HG02571 (cell line): ENCODE results near the gene CGREF1.

Experiments
- ATAC-seq: cut with Tn5 transposase; IDR thresholded peaks from one replicate; pipeline ENCODE4 v1.9.1; 2021; ENCODE audit warnings: mild to moderate bottlenecking, moderate library complexity; ENCODE audit not compliant: unreplicated experiment

The CGREF1 gene

DNA sequence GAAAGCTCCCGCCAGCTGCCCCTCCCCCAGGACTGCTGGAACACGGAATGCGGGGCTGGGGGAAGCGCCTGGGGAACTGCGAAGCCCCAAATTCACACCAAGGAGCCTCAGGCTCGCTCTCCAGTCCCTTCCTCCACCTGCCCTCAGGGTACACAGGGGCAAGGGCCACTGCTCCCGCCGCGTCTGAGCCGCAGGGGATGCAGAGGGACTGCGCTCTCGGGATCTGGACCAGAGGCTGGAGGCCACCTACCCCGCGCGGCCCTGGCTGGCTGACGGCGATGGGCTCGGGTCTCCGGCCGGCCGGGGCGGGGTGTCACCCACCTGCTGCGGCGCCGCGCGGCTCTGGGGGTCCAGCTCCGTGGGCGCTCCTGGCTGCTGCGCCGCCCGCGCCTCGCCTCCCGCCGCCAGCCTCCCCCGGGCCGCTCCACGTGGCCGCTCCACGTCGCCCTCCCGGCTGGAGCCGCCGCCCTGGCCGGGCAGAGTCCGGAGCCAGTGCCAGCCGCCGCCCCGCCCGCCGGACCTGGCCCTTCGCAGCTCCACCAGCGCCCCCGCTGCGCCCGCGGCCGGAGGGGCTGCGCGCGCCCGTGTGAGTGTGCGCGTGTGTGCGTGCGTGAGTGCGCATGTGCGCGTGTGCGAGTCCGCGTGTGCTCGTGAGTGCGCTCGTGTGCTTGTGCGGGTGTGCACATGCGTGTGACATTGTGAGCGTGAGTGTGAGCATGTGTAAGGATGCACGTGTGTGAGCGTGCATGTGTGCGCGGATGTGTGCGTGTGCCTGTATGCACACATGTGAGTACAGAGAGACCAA is at the start of gene CGREF1:
Gene CGREF1 (minus strand): TSS at position 604 of the 805 bp plus-strand sequence. CDS start 14,762 bp downstream, outside the sequence.
- ATAC-seq: no peak

DNA sequence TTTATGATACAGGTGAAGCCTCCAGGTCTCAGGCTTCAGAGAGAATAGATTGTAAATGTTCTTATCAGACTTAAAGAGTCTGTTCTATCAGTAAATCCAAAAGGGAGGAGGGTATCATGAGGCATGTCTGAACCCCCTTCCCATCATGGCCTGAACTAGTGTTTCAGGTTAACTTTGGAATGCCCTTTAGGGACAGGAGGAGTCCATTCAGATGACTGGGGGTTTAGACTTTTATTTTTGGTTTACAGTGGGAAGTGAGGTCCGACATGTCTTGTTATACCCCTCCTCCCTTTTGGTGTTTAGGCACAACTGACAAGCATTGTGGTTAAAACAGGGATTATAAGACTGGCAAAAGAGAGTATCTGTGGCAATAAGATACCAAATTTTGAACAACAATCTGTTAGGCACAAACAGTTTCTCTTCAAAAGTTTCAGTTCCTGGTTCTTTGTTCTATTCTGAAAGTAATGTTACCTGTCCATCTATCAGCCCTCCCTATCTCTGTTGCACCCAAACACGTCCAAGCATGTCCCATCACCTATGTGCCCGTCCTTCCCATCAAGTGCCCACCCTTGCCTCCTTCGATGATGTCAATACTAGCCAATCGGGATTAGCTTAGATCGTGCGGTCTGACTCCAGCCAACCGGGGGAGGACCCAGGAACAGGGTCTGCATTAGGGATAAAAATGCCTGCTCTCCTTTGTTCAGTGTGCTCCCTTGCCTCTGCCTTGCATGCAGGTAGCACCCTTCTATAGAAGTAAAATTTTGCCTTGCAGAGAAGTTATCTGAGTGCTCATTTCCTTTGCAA is 46.2 kb upstream of the CGREF1 start:
- no peak for ATAC-seq

GRCh38 chr2:27162151-27163121 is 43.5 kb upstream of the CGREF1 start:
- ATAC-seq: no peak

DNA sequence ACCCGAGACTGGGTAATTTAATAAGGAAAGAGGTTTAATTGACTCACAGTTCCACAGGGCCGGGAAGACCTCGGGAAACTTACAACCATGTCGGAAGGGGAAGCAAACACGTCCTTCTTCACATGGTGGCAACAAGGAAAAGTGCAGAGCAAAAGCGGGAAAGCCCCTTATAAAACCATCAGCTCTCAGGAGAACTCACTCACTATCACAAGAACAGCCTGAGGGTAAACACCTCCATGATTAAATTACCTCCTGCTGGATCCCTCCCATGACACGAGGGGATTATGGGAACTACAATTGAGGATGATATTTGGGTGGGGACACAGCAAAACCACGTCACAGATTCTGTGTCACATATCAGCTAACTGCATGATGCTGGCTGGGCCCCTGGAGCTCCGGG is 41.3 kb upstream of the CGREF1 start:
- no peak for ATAC-seq

DNA sequence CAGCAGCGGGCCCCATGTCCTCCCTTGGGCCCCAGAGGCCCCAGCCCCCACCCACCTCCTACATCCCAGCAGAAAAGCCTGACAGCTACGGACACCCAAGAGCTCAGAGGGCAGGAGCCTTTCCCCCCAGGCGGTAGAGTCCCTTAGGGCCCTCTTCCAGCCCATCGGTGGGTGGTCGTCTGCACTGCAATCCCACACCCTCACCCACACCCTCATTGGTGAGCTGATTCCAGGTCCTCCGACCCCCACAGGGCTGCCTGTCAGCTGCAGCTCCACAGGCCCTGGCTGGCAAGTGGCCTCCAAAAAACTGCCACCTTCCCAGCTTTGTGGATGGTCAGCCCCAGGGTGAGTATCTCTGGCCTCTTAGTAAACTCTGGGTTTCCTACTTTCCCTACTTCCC is 40.3 kb upstream of the CGREF1 start:
- no peak for ATAC-seq

- no peak for ATAC-seq
These were observed 39.5 kb upstream of the CGREF1 start for GRCh38 chr2:27158468-27158867.

- no peak for ATAC-seq
These were observed 36.2 kb upstream of the CGREF1 start for GRCh38 chr2:27155069-27155520.

GRCh38 chr2:27154488-27154887 is 35.6 kb upstream of the CGREF1 start:
- ATAC-seq: no peak

DNA sequence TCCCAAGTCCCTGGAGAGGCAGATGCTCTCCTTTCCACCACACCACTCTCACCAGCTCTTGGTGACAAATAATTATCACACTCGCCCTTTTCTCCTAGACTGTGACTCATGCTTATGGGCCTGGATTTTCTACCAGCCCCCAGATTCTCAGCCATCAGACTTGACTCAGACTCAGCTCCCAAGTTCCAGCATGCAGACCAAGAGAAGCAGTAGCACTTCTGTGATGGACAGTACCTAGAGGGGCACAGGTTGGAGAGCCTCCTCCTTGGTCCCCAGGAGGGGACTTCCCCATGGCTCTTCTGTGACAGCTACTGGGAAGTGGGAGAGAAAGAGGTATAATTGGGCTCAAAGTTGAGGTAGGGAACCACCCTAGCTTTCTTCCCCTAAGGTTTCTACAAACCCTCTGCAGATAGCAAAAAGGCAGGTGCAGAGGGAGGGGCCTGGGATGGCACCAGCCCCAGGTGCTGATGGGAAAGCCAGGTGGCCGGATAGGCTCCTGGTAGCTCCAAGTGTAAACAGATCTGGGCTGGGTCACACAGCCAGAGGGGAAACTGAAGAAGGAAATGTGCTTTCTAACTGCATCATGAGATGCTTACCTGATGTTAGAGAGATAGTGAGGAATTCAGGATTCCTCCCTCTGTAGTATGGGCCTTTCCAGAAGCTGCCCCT is 34.0 kb upstream of the CGREF1 start:
- no peak for ATAC-seq

DNA sequence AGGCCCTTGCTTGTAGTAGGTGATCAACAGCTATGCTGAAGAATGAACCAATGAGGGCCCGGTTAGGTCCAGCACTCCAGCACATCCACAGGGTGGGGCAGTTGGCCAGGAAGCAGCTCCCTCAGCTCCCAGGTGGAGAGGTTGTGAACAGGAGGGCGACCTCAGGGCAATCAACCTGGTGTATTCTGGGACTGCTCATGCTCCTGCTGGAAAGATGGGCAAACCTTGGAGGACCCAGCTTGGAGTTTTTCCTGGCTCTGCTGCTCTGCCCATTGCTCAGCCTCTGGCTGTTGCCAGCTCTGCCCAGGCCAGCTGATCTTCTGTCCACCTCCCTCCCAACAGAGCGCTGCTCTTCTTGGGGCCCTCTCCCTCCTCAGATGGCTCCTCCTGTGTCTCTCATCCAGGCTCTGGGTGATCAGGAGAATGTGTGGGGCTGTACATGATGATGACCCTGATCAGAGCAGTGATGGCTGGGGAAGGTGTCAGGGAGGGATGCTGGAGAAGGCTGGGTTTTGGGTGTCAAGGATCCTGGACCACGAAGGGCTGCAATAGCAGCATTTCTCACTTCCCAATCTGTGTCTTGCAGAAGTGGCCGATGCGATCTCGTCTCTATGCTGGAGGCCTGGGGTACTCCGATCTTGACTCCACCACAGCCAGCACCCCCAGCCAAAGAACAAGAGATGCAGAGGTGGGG is 33.3 kb upstream of the CGREF1 start:
- no peak for ATAC-seq

- ATAC-seq: no peak
These were observed 31.8 kb upstream of the CGREF1 start for GRCh38 chr2:27150639-27151230.

DNA sequence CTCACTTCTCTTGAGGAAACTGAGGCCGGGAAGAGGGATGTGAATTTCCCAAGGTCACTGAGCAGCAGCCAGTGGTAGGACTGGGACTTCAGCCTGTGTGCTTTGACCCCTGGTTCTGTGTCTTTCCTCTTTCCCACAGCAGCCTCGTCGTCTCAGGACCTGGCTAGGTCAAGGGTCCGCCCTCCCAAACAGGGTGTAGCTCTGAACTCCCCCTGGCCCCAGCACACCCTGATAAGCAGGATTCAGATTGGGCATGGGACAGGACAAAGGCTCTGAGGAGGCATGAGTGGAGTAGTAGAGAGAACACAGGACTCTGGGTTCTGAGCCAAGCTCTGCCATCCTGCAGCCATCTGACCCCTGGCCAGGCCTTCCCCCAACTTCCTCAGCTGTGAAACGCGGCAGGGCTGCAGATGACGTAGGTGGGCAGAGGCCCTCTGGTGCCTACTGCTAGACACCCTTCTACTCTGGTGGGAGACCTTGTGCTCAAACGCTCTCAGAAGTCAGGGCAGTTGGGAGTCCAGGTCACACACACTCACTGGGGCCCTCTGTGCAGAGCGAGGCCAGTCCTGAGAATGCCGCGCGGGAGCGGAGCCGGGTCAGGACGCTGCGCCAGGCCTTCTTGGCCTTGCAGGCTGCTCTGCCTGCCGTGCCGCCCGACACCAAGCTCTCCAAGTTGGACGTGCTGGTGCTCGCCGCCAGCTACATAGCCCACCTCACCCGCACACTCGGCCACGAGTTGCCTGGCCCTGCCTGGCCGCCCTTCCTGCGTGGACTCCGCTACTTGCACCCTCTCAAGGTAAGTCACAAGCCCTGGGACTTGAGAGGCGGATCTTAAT is 30.9 kb upstream of the CGREF1 start:
- no peak for ATAC-seq

DNA sequence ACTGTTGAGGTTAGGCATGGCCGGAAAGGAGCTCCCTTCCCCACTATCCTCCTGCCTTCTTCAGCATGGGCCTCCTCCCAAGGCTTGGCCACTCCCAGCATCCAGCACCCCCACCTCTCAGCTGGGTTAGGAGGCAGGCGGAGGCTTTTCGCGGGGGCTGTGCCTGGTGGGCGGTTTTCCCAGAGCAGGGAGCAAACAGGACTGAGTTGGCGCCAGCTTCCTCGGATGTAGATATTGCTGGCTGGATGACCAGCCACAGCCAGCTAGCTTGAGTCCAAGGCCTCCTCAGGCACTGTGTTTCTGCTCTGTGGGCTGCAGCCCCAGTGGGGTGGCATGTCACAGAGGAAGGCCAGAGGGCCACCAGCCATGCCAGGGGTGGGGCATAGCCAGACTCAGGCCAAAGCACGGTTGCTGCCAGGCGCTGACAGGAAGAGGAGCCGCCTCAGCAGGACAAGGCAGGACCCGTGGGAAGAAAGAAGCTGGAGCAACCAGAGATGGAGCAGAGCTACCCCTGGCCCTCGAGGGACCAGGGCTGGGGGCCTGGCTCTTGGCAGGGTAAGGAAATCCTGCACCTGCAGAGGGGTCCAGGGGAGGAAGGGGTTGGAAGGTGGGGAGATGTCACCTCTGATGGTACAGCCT is 30.0 kb upstream of the CGREF1 start, which contains the start of gene TCF23:
Gene TCF23 (plus strand): TSS at position 204 of the 639 bp plus-strand sequence. CDS start 130 bp downstream, at position 334.
- ATAC-seq: no peak

DNA sequence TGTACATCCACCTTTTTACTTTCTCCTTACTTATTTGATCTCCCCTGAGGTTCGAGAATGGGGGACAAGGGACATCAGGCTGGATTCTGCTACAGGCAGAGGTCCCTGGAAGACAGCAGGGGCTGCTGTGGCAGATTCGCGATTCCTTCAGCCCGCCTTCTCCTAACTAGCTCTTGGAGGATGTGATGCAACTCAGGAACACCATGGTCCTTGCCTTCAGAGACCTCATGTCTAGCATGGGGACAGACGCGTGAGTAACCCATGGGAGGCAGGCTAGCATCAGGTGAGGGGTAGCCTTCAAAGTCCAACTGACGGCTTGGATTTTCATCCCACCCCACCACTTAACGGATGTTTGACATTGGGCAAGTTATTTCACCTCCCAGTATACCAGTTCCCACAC is 29.0 kb upstream of the CGREF1 start:
- no peak for ATAC-seq

- ATAC-seq: no peak
These were observed 26.8 kb upstream of the CGREF1 start for GRCh38 chr2:27145682-27146081.

- ATAC-seq: no peak
These were observed 24.4 kb upstream of the CGREF1 start for GRCh38 chr2:27143285-27143684.

DNA sequence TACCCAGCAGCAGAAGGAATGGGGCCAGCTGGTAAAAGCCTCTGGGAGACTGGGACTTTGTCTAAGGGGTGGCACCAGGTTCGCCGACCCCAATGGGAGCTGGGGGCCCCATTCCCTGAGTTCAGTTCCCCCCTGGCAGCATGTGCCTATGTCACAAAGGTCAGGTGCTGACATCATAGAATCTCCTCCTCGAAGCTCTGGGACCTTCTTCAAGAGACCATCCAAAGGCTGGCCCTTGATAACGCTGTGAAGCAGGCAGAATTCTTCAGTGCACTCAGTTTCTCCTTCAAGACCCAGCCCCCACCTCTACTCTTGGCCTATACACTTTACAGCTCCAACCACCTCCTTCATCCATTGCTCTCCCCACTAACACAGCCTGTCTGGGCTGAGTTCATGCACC is 20.4 kb upstream of the CGREF1 start, which contains the start of gene PRR30:
Gene PRR30 (minus strand): TSS at position 101 of the 400 bp plus-strand sequence. CDS start 1,081 bp downstream, outside the sequence.
- no peak for ATAC-seq

GRCh38 chr2:27138111-27138510 is 19.2 kb upstream of the CGREF1 start:
- ATAC-seq: no peak
